Epithelial cell of esophagus (primary cell): ENCODE measurements around the gene USP25.

Experiments used
- DNase-seq: peaks from one replicate; pipeline ENCODE4 v3.0.0; 2010; ENCODE audit warnings: low read depth
- H3K4me3 ChIP-seq: 2 replicates; pipeline ENCODE4 v1.5.1; 2011; ENCODE audit warnings: mild to moderate bottlenecking, low read length, control low read depth
- CTCF ChIP-seq: IDR thresholded peaks from 2 replicates; pipeline ENCODE4 v1.5.1; 2011; ENCODE audit warnings: low read depth, mild to moderate bottlenecking, low read length, control low read depth, inconsistent platforms; ENCODE audit not compliant: insufficient read depth; ENCODE audit errors: missing control alignments

USP25 gene

GRCh38 chr21:15839026-15839425 is 109.2 kb downstream of the USP25 start:
- no peak for TF ChIP-seq CTCF
- peak; percentile 44 for DNase-seq

GRCh38 chr21:15839601-15840000 is 109.8 kb downstream of the USP25 start:
- H3K4me3 ChIP-seq = no peak overlapping the region
- DNase-seq = peak; percentile 23
- no peak for TF ChIP-seq CTCF

More at GRCh38 chr21:15839026-15839425, 109.2 kb downstream of the USP25 start:
- H3K4me3 ChIP-seq = no peak overlapping the region

- TF ChIP-seq CTCF = no peak
- DNase-seq = no peak
- no peak overlapping the region for H3K4me3 ChIP-seq
Measured at GRCh38 chr21:15840406-15840805, 110.6 kb downstream of the USP25 start.

DNA sequence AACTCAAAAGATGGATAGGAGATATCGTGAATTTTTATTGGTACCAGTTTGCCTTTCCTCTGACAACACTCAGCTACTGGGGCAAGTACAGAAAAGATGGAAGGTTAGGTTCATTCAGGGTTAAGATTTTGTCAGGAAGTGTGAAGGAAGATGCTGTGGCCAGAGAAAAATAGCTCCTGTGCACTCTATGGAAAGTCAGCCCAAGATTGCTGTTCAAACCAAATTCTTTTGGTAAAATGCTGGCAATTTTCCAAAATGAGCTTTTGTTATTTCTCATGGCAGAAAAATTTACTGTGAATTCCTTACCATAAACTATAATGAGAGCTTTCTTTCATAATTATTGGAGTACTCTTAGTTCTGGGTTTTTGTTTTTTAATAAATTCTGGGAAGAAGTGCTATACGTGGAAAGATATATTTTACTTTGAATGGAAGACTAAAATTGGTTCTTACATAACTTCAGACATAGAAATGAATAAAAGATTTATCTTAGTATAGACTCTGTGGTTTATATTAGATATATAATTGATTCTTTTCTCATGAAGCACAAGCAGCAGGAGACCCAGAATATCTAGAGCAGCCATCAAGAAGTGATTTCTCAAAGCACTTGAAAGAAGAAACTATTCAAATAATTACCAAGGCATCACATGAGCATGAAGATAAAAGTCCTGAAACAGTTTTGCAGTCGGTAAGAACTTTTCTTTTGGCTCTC is 112.2 kb downstream of the USP25 start:
- no peak for TF ChIP-seq CTCF
- DNase-seq = peak; percentile 54
- H3K4me3 ChIP-seq = no peak overlapping the region

- H3K4me3 ChIP-seq = no peak overlapping the region
- DNase-seq = peak; percentile 63
Measured at GRCh38 chr21:15842565-15842880, 112.7 kb downstream of the USP25 start.

DNA sequence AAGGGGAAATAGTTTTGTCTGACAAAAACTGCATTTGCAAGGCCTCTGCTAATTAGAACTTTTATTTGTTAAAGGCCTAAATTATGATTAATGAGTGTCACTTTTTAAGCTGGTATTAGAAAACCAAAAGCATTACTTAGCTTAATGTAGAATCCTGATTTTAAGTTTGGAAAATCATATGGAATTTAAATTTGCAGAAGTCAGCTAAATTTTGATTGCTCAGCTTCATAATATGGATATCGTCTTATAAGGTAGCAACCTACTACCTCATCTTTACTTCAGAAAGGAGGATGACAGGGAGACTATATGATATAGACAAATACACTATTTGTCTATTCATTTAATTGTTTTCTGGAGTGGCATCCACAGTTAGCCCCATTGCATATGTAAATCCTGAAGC is 114.0 kb downstream of the USP25 start:
- no peak overlapping the region for H3K4me3 ChIP-seq
- no peak for DNase-seq
- TF ChIP-seq CTCF = no peak

More at GRCh38 chr21:15842565-15842880, 112.7 kb downstream of the USP25 start:
- TF ChIP-seq CTCF = no peak
